Brain pericyte (primary cell): ENCODE measurements around the gene CLDN2.

Experiments used
- DNase-seq: peaks from one replicate; pipeline ENCODE4 v3.0.0-alpha.2; 2012; ENCODE audit warnings: low read depth, low spot score

The CLDN2 gene

DNA sequence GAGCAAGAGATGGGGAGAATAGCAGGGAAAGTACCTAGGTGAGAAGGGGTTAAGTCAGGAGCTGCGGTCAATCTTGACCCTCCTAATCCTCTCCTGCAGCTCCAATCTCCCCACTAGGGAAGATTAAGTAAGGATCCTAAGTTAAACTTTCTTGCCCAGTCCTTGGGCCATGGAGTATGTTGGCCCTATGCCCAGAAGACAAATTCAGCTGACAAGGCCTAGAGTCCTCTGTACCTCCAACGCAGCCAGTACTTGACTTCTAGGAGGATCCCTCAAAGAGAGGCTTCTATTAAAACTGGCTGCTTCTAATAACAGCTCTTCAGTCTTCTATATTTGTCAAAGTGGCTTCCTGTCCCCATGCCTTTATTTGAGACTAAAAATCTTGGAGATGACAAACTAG lies 1.4 kb downstream of the CLDN2 start:
- no peak for DNase-seq

- DNase-seq, result no peak
Measured at GRCh38 chrX:106927023-106927422, 6.8 kb downstream of the CLDN2 start.

DNA sequence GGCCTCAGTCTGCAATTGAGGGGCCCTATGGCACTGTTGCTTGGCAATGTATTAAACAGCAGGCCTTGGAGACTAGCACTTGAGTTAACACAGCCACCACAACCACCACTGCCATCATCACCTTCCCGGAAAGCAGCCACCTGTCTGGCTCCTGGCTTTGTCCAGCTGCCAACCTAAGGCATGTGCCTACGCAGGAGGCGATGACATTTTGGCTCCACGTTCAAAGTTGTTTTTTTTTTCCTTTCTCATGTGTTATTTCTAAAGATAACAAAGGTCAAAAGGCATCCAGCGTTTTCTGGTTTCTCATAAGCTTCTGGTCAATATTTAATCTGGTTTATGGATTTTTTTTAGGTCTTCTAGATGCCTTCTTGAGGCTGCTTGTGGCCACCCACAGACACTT lies 7.5 kb downstream of the CLDN2 start:
- DNase-seq, result no peak

DNA sequence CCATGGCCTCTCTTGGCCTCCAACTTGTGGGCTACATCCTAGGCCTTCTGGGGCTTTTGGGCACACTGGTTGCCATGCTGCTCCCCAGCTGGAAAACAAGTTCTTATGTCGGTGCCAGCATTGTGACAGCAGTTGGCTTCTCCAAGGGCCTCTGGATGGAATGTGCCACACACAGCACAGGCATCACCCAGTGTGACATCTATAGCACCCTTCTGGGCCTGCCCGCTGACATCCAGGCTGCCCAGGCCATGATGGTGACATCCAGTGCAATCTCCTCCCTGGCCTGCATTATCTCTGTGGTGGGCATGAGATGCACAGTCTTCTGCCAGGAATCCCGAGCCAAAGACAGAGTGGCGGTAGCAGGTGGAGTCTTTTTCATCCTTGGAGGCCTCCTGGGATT lies 8.0 kb downstream of the CLDN2 start:
- DNase-seq, result no peak

DNA sequence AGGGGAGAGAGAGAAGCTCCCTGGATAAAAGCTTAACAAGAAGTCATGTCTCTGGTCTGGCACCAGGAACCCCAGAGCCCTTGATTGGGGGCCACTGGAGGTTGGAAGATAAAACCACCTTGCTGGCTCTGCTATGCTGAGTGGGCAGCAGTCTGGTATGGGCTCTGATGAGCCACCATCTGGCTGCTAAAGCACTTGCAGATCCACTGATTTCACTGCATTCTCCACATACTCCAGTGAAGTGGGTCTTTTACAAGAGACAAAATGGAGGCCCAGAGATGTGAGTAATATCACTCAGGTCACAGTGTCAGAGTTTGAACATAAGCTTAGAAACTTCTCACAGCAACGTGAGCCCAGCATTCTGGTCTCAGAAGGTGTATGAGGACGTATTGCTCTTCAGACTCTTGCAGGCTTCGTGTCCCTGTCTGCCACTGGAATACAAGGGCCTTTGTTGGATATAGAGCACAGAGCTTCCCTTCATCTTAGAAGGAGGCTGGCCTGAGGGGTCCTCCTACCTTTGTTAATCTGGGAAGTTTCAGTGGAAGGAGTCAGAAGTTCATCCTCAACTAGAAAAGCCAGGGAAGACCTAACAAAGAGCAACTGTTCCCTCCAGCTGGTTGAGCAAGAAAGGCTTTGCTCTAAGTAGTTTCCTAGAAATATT lies 11.8 kb downstream of the CLDN2 start:
- no peak for DNase-seq

DNA sequence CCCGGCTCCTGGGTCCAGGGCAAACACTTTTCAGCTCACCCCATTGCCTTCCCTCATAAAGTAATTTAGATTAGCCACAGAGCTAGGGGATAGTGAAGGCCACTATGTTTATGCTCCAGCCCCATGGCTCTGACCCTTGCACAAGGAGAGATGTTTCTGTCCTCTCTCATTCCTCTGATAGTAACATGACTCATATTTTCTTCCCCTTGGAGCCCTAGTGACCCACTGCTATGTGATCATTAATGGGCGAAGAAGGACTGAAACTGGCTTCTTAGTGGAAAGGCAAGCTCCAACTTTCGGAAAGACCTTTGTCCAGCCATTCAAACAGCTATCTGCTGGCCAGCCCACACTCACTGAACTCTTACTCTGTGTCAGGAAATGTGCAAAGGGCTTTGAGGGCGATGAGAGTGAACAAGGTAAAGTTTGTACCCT lies 12.3 kb downstream of the CLDN2 start:
- DNase-seq, result no peak

DNA sequence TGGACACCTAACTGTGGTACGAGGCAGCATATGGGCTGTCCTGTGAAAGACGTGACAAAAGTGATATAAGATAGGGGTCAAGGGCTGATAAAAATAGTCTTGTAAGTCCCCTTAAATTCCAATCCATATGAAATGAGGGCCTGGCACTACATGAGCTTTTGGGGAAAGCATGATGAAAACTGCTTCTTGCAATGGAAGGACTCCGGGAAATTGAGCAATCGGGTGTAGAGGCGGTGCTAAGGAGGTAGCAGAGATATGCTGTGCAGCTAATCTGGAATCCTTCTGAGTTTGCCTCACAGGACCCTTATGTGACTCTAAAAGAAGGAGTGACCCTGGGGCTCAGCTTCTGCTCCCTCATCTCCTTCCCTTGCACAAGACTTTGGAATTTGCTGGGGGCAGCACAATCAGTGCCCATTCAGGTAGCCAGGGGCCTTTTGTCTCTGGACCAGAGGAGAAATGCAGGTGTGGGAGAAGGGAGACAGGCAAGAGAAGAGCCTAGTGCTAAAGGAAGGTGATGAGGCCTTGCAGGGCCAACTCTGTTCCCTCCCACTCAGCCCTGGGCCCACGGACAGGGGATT lies 12.8 kb downstream of the CLDN2 start:
- DNase-seq, result no peak

GRCh38 chrX:106933538-106933961 lies 13.3 kb downstream of the CLDN2 start:
- no peak for DNase-seq

GRCh38 chrX:106935175-106935574 lies 15.0 kb downstream of the CLDN2 start:
- no peak for DNase-seq

- no peak for DNase-seq
Measured at GRCh38 chrX:106936246-106936645, 16.0 kb downstream of the CLDN2 start.

DNA sequence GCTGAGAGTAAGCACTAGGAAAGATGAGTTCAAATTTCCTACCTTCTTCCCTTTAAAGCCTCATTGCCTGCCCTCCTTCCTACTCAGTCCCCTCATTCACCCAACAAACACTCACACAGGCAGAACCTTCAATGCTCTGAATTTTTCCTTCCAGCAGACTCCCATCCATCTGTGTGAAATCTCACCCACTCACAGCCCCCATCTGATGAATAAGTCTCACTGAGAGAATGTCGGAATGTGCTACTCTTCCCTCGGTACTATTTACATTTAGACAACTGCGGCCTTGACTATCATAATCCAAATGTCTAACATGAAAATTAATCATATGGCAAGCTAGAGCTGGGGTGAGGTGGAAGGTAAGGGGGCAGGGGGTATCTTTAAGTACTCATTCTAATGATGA lies 19.4 kb downstream of the CLDN2 start:
- no peak for DNase-seq

DNA sequence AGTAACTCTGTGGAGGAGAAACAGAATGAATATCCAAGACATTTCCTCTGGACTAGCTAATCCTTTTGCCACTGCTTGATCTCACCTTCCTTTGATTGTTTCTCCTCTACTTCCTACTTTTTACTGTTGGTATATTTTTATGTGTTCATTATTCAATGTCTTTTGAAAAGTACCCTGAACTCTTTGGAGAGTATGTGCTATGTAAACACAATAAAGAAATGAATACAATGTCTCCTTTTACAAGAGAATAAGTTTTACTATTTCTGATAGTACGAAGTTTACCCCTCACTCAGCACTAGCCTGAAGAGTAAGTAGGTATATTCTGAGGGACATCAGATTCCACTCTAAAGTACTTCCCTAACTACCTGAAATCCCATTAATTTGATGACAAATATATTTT lies 19.9 kb downstream of the CLDN2 start:
- DNase-seq, result no peak

DNA sequence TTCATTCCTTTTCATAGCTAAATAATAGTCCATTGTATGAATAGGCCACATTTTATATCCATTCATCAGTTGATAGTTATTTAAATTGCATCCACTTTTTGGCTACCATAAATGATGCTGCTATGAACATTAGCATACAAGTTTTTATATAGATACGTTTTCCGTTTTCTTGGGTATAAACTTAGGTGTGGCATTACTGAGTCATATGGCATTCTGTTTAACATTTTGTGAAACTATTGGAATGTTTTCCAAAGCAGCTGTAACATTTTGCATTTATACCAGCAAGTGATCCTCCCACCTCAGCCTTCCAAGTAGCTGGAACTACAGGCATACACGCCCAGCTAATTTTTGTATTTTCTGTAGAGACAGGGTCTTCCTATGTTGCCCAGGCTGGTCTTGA lies 26.3 kb downstream of the CLDN2 start:
- DNase-seq, result no peak

GRCh38 chrX:106948641-106949040 lies 28.4 kb downstream of the CLDN2 start:
- DNase-seq, result no peak

- DNase-seq, result no peak
Measured at GRCh38 chrX:106949366-106949765, 29.2 kb downstream of the CLDN2 start.

DNA sequence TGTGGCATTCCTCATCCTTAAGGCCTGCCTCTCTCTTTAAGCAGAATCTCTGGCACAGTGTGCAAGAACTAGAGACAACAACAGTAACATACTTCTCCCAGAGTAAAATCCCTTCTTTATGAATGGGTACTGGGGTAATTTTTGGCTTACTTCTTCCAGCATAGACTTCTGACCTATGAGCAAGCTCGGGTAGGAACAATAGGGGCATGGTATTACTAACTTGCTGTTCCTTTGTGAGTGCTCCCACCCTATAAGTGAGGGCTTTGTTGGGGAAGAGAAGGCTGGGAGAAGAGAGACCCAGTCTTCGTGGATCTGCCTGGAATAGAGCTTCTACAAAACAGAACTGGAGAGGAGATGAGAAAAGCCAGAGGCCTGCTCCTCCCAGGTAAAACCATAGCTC lies 30.2 kb downstream of the CLDN2 start:
- no peak for DNase-seq

DNA sequence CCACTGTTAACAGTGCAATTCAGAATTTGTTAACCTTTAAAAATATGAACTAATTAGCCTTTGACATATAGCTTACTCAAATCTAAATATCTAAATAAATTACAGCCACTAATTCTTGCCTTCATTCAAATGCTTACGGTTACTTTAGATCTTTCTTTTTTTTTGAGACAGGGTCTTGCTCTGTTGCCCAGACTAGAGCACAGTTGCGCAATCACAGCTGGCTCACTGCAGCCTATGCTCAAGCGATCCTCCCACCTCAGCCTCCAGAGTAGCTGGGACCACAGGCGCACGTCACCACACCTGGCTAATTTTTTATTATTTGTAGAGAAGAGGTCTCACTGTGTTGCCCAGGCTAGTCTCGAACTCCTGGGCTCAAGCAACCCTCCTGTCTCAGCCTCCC lies 31.0 kb downstream of the CLDN2 start:
- no peak for DNase-seq

DNA sequence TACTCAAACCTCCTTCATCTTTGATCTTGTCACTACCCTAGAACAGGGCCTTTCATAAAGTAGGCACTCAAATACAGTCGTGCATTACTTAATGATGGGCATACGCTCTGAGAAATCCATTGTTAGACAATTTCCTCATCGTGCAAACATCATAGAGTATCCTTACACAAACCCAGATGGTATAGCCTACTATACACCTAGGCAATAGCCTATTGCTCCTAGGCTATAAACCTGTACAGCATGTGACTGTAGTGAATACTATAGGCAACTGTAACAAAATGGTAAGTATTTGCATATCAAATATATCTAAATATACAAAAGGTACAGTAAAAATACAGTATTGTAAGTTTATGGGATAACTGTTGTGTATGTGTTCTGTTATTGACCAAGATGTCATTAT lies 31.9 kb downstream of the CLDN2 start:
- DNase-seq, result no peak

DNA sequence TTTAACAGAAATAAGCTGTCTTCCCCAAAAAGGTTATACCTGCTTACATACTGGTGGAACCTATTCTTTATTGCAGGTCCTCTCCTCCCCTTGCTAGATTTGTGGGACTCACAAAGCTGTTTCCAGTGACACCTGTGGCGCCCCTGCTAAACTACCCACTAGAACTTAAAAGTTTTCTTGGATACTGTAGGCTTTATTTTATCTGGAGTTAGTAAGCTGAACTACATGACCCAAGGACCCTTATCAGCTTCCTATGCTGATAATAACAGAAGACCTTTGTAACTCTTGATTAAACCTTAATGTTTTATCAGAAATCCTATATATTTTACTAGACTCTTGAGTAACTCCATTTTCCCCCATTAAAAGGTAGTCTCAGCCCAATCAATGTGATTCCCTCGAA lies 32.3 kb downstream of the CLDN2 start:
- no peak for DNase-seq

- no peak for DNase-seq
Measured at GRCh38 chrX:106952988-106953387, 32.8 kb downstream of the CLDN2 start.

DNA sequence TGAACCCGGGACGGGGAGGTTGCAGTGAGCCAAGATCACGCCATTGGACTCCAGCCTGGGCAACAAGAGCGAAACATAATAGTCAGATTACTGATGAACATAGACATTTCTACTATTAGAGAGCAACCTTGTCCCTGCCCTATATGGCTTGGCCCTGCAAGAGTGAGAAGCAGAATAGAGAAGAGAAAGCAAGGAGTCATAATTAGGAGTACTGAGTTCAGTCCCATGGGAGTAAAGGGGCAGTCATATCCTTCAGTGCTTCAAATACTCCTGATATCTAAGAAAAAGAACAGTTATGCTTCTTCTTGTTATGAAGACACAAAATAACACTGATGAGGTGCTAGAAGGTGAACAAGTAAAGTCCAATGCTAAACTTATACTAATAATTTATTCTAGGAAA lies 33.8 kb downstream of the CLDN2 start:
- no peak for DNase-seq

DNA sequence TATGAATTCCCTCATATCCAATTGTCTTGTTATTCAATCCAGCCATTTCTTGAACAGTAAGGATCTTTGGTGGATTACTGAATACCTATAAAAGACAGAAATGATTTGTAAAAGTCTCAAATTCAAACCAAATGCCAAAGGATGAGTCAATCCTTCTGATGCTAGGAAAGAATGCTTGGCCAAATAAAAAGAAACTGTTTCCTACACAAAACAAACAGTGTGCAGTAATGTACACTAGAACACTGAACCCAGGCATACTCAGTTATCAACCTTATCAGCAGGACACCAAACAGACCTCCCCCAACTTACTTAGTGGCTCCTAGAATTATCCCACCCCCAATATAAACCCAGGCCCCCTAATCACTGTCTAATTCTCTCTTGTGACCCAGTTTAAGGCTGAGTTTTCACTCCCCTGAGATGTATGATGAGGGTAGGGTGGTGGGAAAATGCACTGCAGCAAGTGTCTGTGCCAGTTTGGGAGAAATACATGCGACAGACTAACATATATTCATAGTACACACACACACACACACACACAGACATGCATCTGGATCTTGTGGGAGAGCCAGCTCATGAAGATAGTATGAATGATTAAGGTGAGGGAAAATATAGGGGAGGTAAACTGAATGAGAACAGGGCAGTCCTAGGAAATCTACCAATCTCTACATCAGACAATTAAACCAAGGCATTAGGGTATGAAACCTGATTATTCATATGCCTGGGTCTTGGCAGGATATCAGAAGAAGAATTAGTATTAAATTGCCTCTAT lies 35.0 kb downstream of the CLDN2 start:
- no peak for DNase-seq

DNA sequence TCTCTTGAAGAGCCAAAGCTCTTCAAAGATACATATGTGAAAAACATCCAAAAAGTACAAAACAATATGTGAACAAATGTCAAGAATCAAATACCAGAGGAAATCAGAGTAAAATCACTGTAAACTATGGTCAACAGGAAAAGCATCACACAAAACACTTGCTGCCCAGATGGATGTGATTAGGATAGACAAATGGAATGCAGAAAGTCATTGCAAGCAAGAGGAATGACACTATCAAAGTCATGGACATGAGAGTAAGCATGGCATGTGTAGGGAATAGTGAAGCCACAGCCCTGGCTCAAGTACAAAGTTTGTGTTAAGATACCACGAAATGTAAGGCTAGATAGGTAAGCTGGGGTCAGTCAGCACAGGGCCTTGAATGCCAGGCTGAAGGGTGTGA lies 37.7 kb downstream of the CLDN2 start:
- no peak for DNase-seq
